Stimulated activated CD4-positive, alpha-beta T cell treated with anti-CD3 and anti-CD28 coated beads, Interleukin-4, amount 100 ng/mL, for 1 hour (primary cell): Measurements from ENCODE around the gene ALX4.

Source experiments
- DNase-seq: peaks from one replicate; pipeline ENCODE4 v3.0.0-alpha.2; 2020

The ALX4 gene

GRCh38 chr11:44309478-44310205, at the start of gene ALX4:
Gene ALX4 (minus strand): TSS chr11:44310139. CDS start chr11:44310062, 77 bp downstream.
- DNase-seq, result no peak

- DNase-seq, result no peak
Observed at GRCh38 chr11:44359162-44359561, 49.2 kb upstream of the ALX4 start.

- DNase-seq, result no peak
Observed at GRCh38 chr11:44358713-44359112, 48.8 kb upstream of the ALX4 start.

- DNase-seq, result no peak
Observed at GRCh38 chr11:44357711-44358110, 47.8 kb upstream of the ALX4 start.

- DNase-seq, result no peak
Observed at GRCh38 chr11:44356351-44356750, 46.4 kb upstream of the ALX4 start.

GRCh38 chr11:44351898-44352498, 42.1 kb upstream of the ALX4 start:
- no peak for DNase-seq

GRCh38 chr11:44351006-44351660, 41.2 kb upstream of the ALX4 start:
- no peak for DNase-seq

- DNase-seq, result no peak
Observed at GRCh38 chr11:44349328-44349727, 39.4 kb upstream of the ALX4 start.

- no peak for DNase-seq
Observed at GRCh38 chr11:44348721-44349120, 38.8 kb upstream of the ALX4 start.

GRCh38 chr11:44348114-44348513, 38.2 kb upstream of the ALX4 start:
- DNase-seq, result no peak

GRCh38 chr11:44347538-44347937, 37.6 kb upstream of the ALX4 start:
- DNase-seq, result no peak

- DNase-seq, result no peak
Observed at GRCh38 chr11:44346983-44347382, 37.0 kb upstream of the ALX4 start.

- no peak for DNase-seq
Observed at GRCh38 chr11:44345781-44346180, 35.8 kb upstream of the ALX4 start.

GRCh38 chr11:44344921-44345320, 35.0 kb upstream of the ALX4 start:
- DNase-seq, result no peak

GRCh38 chr11:44344423-44344820, 34.5 kb upstream of the ALX4 start:
- no peak for DNase-seq

GRCh38 chr11:44343778-44344422, 34.0 kb upstream of the ALX4 start:
- DNase-seq, result no peak

- no peak for DNase-seq
Observed at GRCh38 chr11:44342616-44343015, 32.7 kb upstream of the ALX4 start.

GRCh38 chr11:44340656-44341055, 30.7 kb upstream of the ALX4 start:
- no peak for DNase-seq

- DNase-seq, result no peak
Observed at GRCh38 chr11:44339530-44339883, 29.6 kb upstream of the ALX4 start.

GRCh38 chr11:44338698-44339529, 29.0 kb upstream of the ALX4 start:
- DNase-seq, result no peak

GRCh38 chr11:44338026-44338425, 28.1 kb upstream of the ALX4 start:
- DNase-seq, result no peak

GRCh38 chr11:44335919-44336318, 26.0 kb upstream of the ALX4 start:
- DNase-seq, result no peak
